Activated T-cell treated with anti-CD3 and anti-CD28 coated beads for 24 hours (primary cell): ENCODE measurements around the gene SMC4.

Experiments used
- DNase-seq: peaks from one replicate; pipeline ENCODE4 v3.0.0-alpha.2; 2020; ENCODE audit warnings: low read depth

The SMC4 gene

GRCh38 chr3:160477750-160478149 is 78.3 kb downstream of the SMC4 start:
- no peak for DNase-seq

- DNase-seq: no peak
Measured at GRCh38 chr3:160478338-160478737, 78.9 kb downstream of the SMC4 start.

GRCh38 chr3:160479376-160479775 is 79.9 kb downstream of the SMC4 start:
- DNase-seq: no peak

GRCh38 chr3:160480931-160481330 is 81.5 kb downstream of the SMC4 start:
- DNase-seq: no peak

GRCh38 chr3:160481856-160482255 is 82.4 kb downstream of the SMC4 start:
- DNase-seq: no peak

GRCh38 chr3:160482796-160483195 is 83.3 kb downstream of the SMC4 start:
- DNase-seq: no peak
